HepG2 (cell line): ENCODE measurements around the gene MINDY1. TPM values are rescaled to one million over a fixed set of nuclear protein-coding genes. Genes with fewer than 3 reads are reported as not detected.

ENCODE experiments used
- CSRNP2 ChIP-seq: sonication (generic); formaldehyde crosslinking; conservative IDR thresholded peaks from 2 replicates; pipeline ENCODE4 v1.8.0; 2022; ENCODE audit warnings: low read depth, missing genetic modification reagents
- DBP ChIP-seq: sonication (generic); formaldehyde crosslinking; IDR thresholded peaks from 2 replicates; pipeline ENCODE4 v1.4.0; 2020; ENCODE audit warnings: missing genetic modification reagents; ENCODE audit errors: not compliant biosample characterization
- FOXC1 ChIP-seq: sonication (generic); formaldehyde crosslinking; IDR thresholded peaks from 2 replicates; pipeline ENCODE4 v1.8.0; 2022; ENCODE audit warnings: mild to moderate bottlenecking, missing genetic modification reagents, borderline replicate concordance
- FOXP1 ChIP-seq, 2 experiments: fragments of 450-650 bp in 1 of 2; IDR thresholded peaks; 2 replicates each; pipeline ENCODE4 v1.6.1; 2017 to 2018; ENCODE audit warnings: antibody characterized with exemption in 1 of 2
- GATAD2A ChIP-seq: IDR thresholded peaks from 2 replicates; pipeline ENCODE4 v1.6.1; 2016
- HOXA9 ChIP-seq: sonication (generic); formaldehyde crosslinking; IDR thresholded peaks from 2 replicates; pipeline ENCODE4 v1.8.1; 2022; ENCODE audit warnings: missing genetic modification reagents, mild to moderate bottlenecking, moderate library complexity, borderline replicate concordance
- MYNN ChIP-seq: sonication (generic); formaldehyde crosslinking; IDR thresholded peaks from 2 replicates; pipeline ENCODE4 v1.4.0; 2020; ENCODE audit warnings: mild to moderate bottlenecking, low read depth, missing genetic modification reagents
- RELA ChIP-seq: sonication (generic); formaldehyde crosslinking; IDR thresholded peaks from 2 replicates; pipeline ENCODE4 v1.4.0; 2020; ENCODE audit warnings: missing genetic modification reagents
- SOX6 ChIP-seq, 2 experiments: fragments of 450-650 bp in 1 of 2; sonication (generic) in 1 of 2; formaldehyde crosslinking in 1 of 2; IDR thresholded peaks; 2 replicates each; pipeline versions ENCODE4 v1.4.0 to v1.6.1; 2017 to 2020; ENCODE audit warnings: antibody characterized with exemption in 1 of 2, mild to moderate bottlenecking in 1 of 2, missing genetic modification reagents in 1 of 2
- WIZ ChIP-seq: sonication (generic); formaldehyde crosslinking; IDR thresholded peaks from 2 replicates; pipeline ENCODE4 v1.5.1; 2020; ENCODE audit warnings: mild to moderate bottlenecking, missing genetic modification reagents
- ZBTB14 ChIP-seq: sonication (generic); formaldehyde crosslinking; IDR thresholded peaks from 2 replicates; pipeline ENCODE4 v1.4.0; 2020; ENCODE audit warnings: missing genetic modification reagents
- ZBTB38 ChIP-seq: sonication (generic); formaldehyde crosslinking; IDR thresholded peaks from 2 replicates; pipeline ENCODE4 v1.5.1; 2020; ENCODE audit warnings: mild to moderate bottlenecking, missing genetic modification reagents
- ZBTB43 ChIP-seq: sonication (generic); formaldehyde crosslinking; conservative IDR thresholded peaks from 2 replicates; pipeline ENCODE4 v1.4.0; 2020; ENCODE audit warnings: missing genetic modification reagents
- ZFAT ChIP-seq: sonication (generic); formaldehyde crosslinking; conservative IDR thresholded peaks from 2 replicates; pipeline ENCODE4 v1.8.1; 2023; ENCODE audit warnings: missing genetic modification reagents, inconsistent platforms
- ZFYVE20 ChIP-seq: sonication (generic); formaldehyde crosslinking; IDR thresholded peaks from 2 replicates; pipeline ENCODE4 v1.8.0; 2023; ENCODE audit warnings: low read depth, mild to moderate bottlenecking, moderate library complexity, missing genetic modification reagents, borderline replicate concordance
- ZNF24 ChIP-seq: fragments of 450-650 bp; IDR thresholded peaks from 2 replicates; pipeline ENCODE4 v1.6.1; 2017; ENCODE audit warnings: antibody characterized with exemption, mild to moderate bottlenecking
- ZNF549 ChIP-seq: sonication (generic); formaldehyde crosslinking; IDR thresholded peaks from 2 replicates; pipeline ENCODE4 v1.5.0; 2020; ENCODE audit warnings: missing genetic modification reagents
- ZNF576 ChIP-seq: sonication (generic); formaldehyde crosslinking; IDR thresholded peaks from 2 replicates; pipeline ENCODE4 v1.4.0; 2020; ENCODE audit warnings: mild to moderate bottlenecking, missing genetic modification reagents
- ZNF678 ChIP-seq: sonication (generic); formaldehyde crosslinking; IDR thresholded peaks from 2 replicates; pipeline ENCODE4 v1.4.0; 2020; ENCODE audit warnings: mild to moderate bottlenecking, missing genetic modification reagents
- ZNF747 ChIP-seq: sonication (generic); formaldehyde crosslinking; IDR thresholded peaks from 2 replicates; pipeline ENCODE4 v1.8.1; 2023; ENCODE audit warnings: missing genetic modification reagents, mild to moderate bottlenecking, borderline replicate concordance
- ZNF777 ChIP-seq: sonication (generic); formaldehyde crosslinking; IDR thresholded peaks from 2 replicates; pipeline ENCODE4 v1.4.0; 2020; ENCODE audit warnings: missing genetic modification reagents
- ZNF780A ChIP-seq: sonication (generic); formaldehyde crosslinking; IDR thresholded peaks from 2 replicates; pipeline ENCODE4 v1.8.0; 2022; ENCODE audit warnings: mild to moderate bottlenecking, missing genetic modification reagents, moderate library complexity
- polyA plus RNA-seq, 8 experiments: library from polyadenylated mRNA; depleted of rRNA in 3 of 8; stranded (reverse) in 7 of 8; unstranded in 1 of 8; fragments of >200 nt; fragmentation: Illumina TruSeq in 4 of 8; extraction: Trizol in 4 of 8; gene quantifications; 2 replicates each; pipeline versions ENCODE4 v1.2.1 to v1.2.3, GENCODE V29; 2011 to 2016; ENCODE audit warnings: low read depth in 4 of 8, missing spikeins in 1 of 8, mixed read lengths in 1 of 8; ENCODE audit not compliant: insufficient read depth in 1 of 8
- total RNA-seq, 5 experiments: library from RNA; depleted of rRNA; stranded (reverse); fragments of >200 nt; fragmentation: Illumina TruSeq; extraction: Trizol; gene quantifications; 2 replicates each; pipeline ENCODE4 v1.2.3, GENCODE V29; 2016; ENCODE audit warnings: low read depth in 1 of 5

MINDY1 gene
- total and polyA plus RNA-seq, 2 of the 13 experiments (the other 11 are each of a cell fraction or from before 2014, with no cell fraction given): 11.1 to 15.0 TPM

- TF ChIP-seq ZBTB14 (CRISPR knock-in tag) (no peak), SOX6 (IDR thresholded peaks at IDR 0.05) (no peak), SOX6 (CRISPR knock-in tag; IDR thresholded peaks at IDR 0.05) (peak; percentile 92), ZNF24 (no peak), GATAD2A (CRISPR knock-in tag) (peak; percentile 87), ZBTB43 (0 out of 2 replicates have a peak, but pooled peaks have one; percentile 48), ZBTB38 (peak; percentile 26; the same call in 1 of the 2 replicates), ZNF747 (CRISPR knock-in tag) (no peak), ZFAT (CRISPR knock-in tag) (no peak), ZNF576 (CRISPR knock-in tag) (no peak), FOXP1 (IDR thresholded peaks at IDR 0.05) (peak; percentile 52; the same call in 1 of the 2 replicates), FOXP1 (CRISPR knock-in tag; IDR thresholded peaks at IDR 0.05) (no peak; the same call in 1 of the 2 replicates), ZNF549 (CRISPR knock-in tag) (no peak), FOXC1 (CRISPR knock-in tag) (no peak), DBP (CRISPR knock-in tag) (no peak), CSRNP2 (CRISPR knock-in tag) (no peak), ZFYVE20 (CRISPR knock-in tag) (no peak), ZNF678 (CRISPR knock-in tag) (0 out of 2 replicates have a peak, but pooled peaks have one; percentile 41), MYNN (no peak), ZNF777 (CRISPR knock-in tag) (no peak), ZNF780A (CRISPR knock-in tag) (no peak), WIZ (no peak), HOXA9 (CRISPR knock-in tag) (no peak), RELA (CRISPR knock-in tag) (no peak)
Observed at GRCh38 chr1:151012684-151013471, 6.2 kb upstream of the MINDY1 start (continued).
